ENCODE results near the gene TBL3. TPM values are rescaled to one million over a fixed set of nuclear protein-coding genes. Genes with fewer than 3 reads are reported as not detected.
"Not testable (repeated sequence)": the region's sequence is repeated elsewhere in the genome, so short reads cannot be mapped to it uniquely, and the experiment has no call there.

Gene TBL3
- total and polyA plus RNA-seq, 7 experiments from 2014 or later: 17.2 to 89.8 (median 32.8) TPM

DNA sequence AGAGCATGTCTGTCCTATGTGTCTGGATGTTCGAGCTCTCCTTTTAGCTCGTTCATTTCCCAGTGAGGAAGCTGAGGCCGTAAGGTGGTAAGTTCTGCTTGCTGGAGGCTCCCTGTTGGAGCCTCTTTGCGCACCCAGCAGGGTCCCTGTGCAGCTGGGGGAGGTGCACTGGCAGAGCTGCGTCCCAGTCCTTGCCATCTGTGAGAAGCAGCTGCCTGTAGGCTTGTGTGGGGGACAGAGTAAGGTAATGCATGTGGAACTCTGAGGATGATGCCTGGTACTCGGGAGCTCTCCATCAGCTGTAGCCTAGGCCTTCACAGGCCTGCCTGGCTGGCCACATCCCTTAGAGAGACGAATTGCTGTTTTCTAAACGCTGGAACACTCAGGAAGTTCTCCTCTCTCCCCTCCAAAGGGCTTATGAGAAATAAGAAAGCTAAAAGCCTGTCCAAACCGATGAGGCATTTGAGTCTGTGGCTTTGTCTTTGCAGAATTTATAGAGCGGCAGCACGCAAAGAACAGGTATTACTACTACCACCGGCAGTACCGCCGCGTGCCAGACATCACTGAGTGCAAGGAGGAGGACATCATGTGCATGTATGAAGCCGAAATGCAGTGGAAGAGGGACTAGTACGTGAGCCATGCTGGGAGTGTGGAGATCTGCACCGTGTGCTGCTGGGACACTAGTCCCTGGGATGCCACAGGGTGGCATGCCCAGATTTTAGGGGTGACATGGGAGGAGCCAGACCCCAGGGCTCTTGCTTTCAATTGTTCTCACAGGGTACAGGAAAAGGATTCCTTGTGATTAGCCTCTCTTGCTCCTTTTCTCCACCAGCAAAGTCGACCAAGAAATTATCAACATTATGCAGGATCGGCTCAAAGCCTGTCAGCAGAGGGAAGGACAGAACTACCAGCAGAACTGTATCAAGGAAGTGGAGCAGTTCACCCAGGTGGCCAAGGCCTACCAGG lies 10.9 kb upstream of the TBL3 start:
- H3K27me3 Mint-ChIP-seq: peaks cover 0 to 2% (median 0%) of the 10 kb centered on the region in 5 donors
- peak overlapping the region; percentile 86 for H3K4me3 ChIP-seq (ENCODE audit: low read length)
- no peaks in the 10 kb centered on the region for H3K27me3 ChIP-seq (ENCODE audit: control insufficient read depth in 2 of 2, insufficient read depth in 2 of 2, low read length in 2 of 2)
- ATAC-seq (no peak), DNase-seq (no peak)
- H3K4me1 ChIP-seq (ENCODE audit: control insufficient read depth in 2 of 2, insufficient read depth in 2 of 2, low read length in 2 of 2): peaks cover 31 to 45% of the 10 kb centered on the region in 2 donors
- POLR2A ChIA-PET: interaction anchor here (0.8 to 3.4 kb wide), 12 partner anchors 10 to 194 kb away, joined by 3 to 38 read pairs (median 3); partner anchors contain the start of genes MSRB1, NOXO1, TBL3 and TRAF7
- intact Hi-C loops (cut with micrococcal nuclease): loop anchor here (5.0 to 10.0 kb wide), 2 partner anchors 346 to 551 kb away; partner anchors contain the start of genes ATP6V0C (in 1 of the 2), CRAMP1 (in 1 of the 2) and IFT140 (in 1 of the 2)
- CTCF ChIA-PET: interaction anchor here (1.2 kb wide), 1 partner anchor 9 kb away, joined by 5 read pairs; no protein-coding TSS in a partner anchor
- H3K36me3 ChIP-seq (ENCODE audit: control insufficient read depth in 2 of 3, insufficient read depth in 3 of 3, low read length in 3 of 3): peaks cover 8 to 26% (median 10%) of the 10 kb centered on the region in 3 experiments
- H3K9me3 Mint-ChIP-seq: peaks cover 0 to 3% (median 0%) of the 10 kb centered on the region in 11 donors
- H3K27ac ChIP-seq (ENCODE audit: low read depth, low read length): peak overlapping the region; percentile 92
- peak overlapping the region; percentile 82 to 95 (median 90) for H3K27ac Mint-ChIP-seq
- H3K4me3 Mint-ChIP-seq: peak overlapping the region; percentile 85 to 97 (median 91)
- no peaks in the 10 kb centered on the region for H3K9me3 ChIP-seq (ENCODE audit: control insufficient read depth in 2 of 3, low read length in 3 of 3)
- H3K4me1 Mint-ChIP-seq: peaks cover 21 to 48% (median 32%) of the 10 kb centered on the region in 7 donors
- peaks cover 3 to 25% (median 10%) of the 10 kb centered on the region in 5 donors for H3K36me3 Mint-ChIP-seq

DNA sequence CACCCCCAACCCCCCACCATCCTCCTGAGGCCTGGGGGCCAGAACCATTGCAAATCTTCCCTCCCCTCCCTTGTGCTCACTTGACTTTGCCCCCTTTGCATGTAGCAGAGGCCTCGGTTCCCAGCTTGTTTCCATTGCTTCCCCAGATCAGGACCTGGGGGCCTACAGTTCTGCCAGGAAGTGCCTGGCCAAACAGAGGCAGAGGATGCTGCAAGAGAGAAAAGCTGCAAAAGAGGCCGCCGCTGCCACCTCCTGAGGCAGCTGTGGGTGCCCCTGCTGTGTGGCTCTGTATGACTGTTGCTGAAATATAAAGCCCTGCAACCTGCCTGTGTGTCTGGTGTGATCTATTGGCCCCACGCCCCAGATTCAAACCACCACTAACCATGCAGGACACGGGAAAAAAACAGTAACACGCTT lies 10.2 kb upstream of the TBL3 start:
- peaks cover 31 to 45% of the 10 kb centered on the region in 2 donors for H3K4me1 ChIP-seq (ENCODE audit: control insufficient read depth in 2 of 2, insufficient read depth in 2 of 2, low read length in 2 of 2)
- ChIA-PET CTCF (no interaction called here), POLR2A (interaction anchor here (1.3 to 3.4 kb wide), 7 partner anchors 9 to 193 kb away, joined by 3 to 38 read pairs (median 7); partner anchors contain the start of genes MSRB1, NOXO1, TBL3 and TRAF7)
- intact Hi-C loops (cut with micrococcal nuclease): loop anchor here (5.0 to 10.0 kb wide), 2 partner anchors 347 to 551 kb away; partner anchors contain the start of genes ATP6V0C (in 1 of the 2), CRAMP1 (in 1 of the 2) and IFT140 (in 1 of the 2)
- H3K4me3 ChIP-seq (ENCODE audit: low read length): no peak overlapping the region
- ATAC-seq (no peak), DNase-seq (no peak)
- peaks cover 8 to 26% (median 10%) of the 10 kb centered on the region in 3 experiments for H3K36me3 ChIP-seq (ENCODE audit: control insufficient read depth in 2 of 3, insufficient read depth in 3 of 3, low read length in 3 of 3)
- Mint-ChIP-seq H3K9me3 (peaks cover 0 to 3% (median 0%) of the 10 kb centered on the region in 11 donors), H3K4me1 (peaks cover 21 to 49% (median 32%) of the 10 kb centered on the region in 7 donors), H3K27ac (peak overlapping the region in 4 of 9 donors; percentile 64 to 88 (median 79)), H3K36me3 (peaks cover 3 to 25% (median 10%) of the 10 kb centered on the region in 5 donors), H3K27me3 (peaks cover 0 to 2% (median 0%) of the 10 kb centered on the region in 5 donors), H3K4me3 (peak overlapping the region in 6 of 10 donors; percentile 16 to 97 (median 40))
- no peaks in the 10 kb centered on the region for H3K27me3 ChIP-seq (ENCODE audit: control insufficient read depth in 2 of 2, insufficient read depth in 2 of 2, low read length in 2 of 2)
- H3K27ac ChIP-seq (ENCODE audit: low read depth, low read length): no peak overlapping the region
- H3K9me3 ChIP-seq (ENCODE audit: control insufficient read depth in 2 of 3, low read length in 3 of 3): no peaks in the 10 kb centered on the region

DNA sequence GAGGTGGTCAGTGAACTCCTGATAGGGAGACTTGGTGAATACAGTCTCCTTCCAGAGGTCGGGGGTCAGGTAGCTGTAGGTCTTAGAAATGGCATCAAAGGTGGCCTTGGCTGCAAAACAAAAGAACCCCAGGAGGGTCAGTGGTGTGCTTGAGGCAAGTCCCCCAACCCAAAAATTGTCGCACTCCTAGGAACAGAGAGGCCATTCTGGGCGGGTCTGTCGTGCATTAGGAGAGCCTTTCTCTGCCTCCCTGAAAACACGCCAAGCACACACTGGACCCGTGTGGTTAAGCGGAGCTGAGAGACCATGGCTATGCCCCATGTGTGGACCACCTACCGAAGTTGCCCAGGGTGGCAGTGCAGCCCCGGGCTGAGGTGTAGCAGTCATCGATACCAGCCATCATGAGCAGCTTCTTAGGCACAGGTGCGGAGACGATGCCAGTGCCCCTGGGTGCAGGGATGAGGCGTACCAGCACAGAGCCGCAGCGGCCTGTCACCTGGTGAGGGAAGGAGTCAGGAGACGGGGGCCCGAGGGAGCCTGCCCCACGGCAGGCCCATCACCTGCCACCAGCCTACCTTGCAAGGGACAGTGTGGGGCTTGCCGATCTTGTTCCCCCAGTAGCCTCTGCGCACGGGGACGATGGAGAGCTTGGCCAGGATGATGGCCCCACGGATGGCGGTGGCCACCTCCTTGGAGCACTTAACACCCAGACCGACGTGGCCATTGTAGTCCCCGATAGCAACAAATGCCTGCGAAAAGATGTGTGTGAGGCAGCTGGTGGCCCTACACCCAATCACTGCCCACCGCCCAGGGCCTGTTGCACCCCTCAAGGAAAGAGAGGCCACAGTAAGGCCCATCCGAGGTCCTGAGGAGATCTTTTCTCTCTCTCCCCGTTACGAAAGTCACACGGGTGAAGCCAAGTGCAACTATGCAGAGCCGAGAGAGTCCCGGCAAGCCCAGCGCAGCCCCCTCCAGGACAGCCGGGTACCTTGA lies 9.4 kb upstream of the TBL3 start:
- intact Hi-C loops (cut with micrococcal nuclease): loop anchor here (5.0 to 10.0 kb wide), 2 partner anchors 348 to 550 kb away; partner anchors contain the start of genes ATP6V0C (in 1 of the 2), CRAMP1 (in 1 of the 2) and IFT140 (in 1 of the 2)
- H3K27ac ChIP-seq (ENCODE audit: low read depth, low read length): peak overlapping the region; percentile 100
- H3K9me3 ChIP-seq (ENCODE audit: control insufficient read depth in 2 of 3, low read length in 3 of 3); ATAC-seq; DNase-seq; CTCF ChIA-PET; H3K9me3 Mint-ChIP-seq; H3K27me3 Mint-ChIP-seq; H3K4me3 ChIP-seq (ENCODE audit: low read length); H3K27me3 ChIP-seq (ENCODE audit: control insufficient read depth in 2 of 2, insufficient read depth in 2 of 2, low read length in 2 of 2): not testable (repeated sequence)
- H3K36me3 Mint-ChIP-seq: peaks cover 3 to 25% (median 10%) of the 10 kb centered on the region in 5 donors
- H3K4me3 Mint-ChIP-seq: peak overlapping the region; percentile 51 to 97 (median 92)
- H3K36me3 ChIP-seq (ENCODE audit: control insufficient read depth in 2 of 3, insufficient read depth in 3 of 3, low read length in 3 of 3): peaks cover 8 to 26% (median 10%) of the 10 kb centered on the region in 3 experiments
- H3K27ac Mint-ChIP-seq: peak overlapping the region in 7 of 9 donors; percentile 47 to 97 (median 96)
- POLR2A ChIA-PET: interaction anchor here (1.4 to 3.0 kb wide), 6 partner anchors 9 to 193 kb away, joined by 3 to 61 read pairs (median 8); partner anchors contain the start of genes GFER, NOXO1, TBL3 and TRAF7
- H3K4me1 ChIP-seq (ENCODE audit: control insufficient read depth in 2 of 2, insufficient read depth in 2 of 2, low read length in 2 of 2): peaks cover 31 to 45% of the 10 kb centered on the region in 2 donors
- peaks cover 21 to 49% (median 32%) of the 10 kb centered on the region in 7 donors for H3K4me1 Mint-ChIP-seq

DNA sequence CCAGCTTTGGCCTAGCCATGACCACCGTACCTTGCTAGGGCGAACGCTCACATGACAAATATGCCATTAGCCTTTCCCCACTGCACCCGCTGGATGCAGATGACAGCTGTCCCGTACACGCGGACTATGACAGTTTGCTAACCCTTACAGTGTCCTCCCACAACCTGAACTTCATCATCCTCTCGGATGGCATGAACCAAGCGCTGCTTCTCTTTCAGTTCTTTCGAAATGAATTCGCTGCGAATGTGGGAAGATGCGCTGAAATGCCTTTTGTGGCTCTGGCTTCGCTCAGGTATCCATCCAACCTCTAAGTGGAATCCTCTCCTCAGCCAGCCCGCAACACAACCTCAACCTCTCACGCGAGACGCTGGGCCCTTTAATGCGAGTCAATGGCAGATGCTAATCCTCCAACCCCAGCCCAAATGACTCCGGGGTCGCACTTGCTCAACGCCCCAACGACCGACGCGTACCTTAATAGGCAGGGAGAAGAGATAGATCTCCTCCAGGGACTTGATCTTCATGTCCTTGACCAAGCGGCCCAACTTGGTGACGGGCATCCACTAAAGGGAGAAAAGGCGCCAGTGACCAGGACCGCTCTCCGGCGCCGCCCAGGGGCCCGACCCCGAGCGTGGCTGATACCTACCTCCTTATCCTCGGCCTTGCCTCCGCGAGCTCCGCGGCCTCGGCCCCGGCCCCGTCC lies 7.9 kb upstream of the TBL3 start:
- H3K9me3 Mint-ChIP-seq: peaks cover 0 to 3% (median 0%) of the 10 kb centered on the region in 11 donors
- ChIA-PET POLR2A (interaction anchor here (0.6 to 3.5 kb wide), 37 partner anchors 8 to 1584 kb away, joined by 3 to 61 read pairs (median 5); partner anchors contain the start of genes AMDHD2, CEMP1, FAHD1 and GFER), CTCF (interaction anchor here (0.6 kb wide), 1 partner anchor 41 kb away, joined by 3 read pairs; no protein-coding TSS in a partner anchor)
- peak; percentile 24 for ATAC-seq
- H3K27me3 ChIP-seq (ENCODE audit: control insufficient read depth in 2 of 2, insufficient read depth in 2 of 2, low read length in 2 of 2): no peaks in the 10 kb centered on the region
- peaks cover 8 to 26% (median 10%) of the 10 kb centered on the region in 3 experiments for H3K36me3 ChIP-seq (ENCODE audit: control insufficient read depth in 2 of 3, insufficient read depth in 3 of 3, low read length in 3 of 3)
- H3K36me3 Mint-ChIP-seq: peaks cover 3 to 25% (median 10%) of the 10 kb centered on the region in 5 donors
- intact Hi-C loops (cut with micrococcal nuclease): loop anchor here (1.0 to 10.0 kb wide), 11 partner anchors 8 to 1283 kb away; partner anchors contain the start of genes TBL3 (in 2 of the 2), ZNF598 (in 2 of the 2), ATP6V0C (in 1 of the 2) and CRAMP1 (in 1 of the 2)
- H3K4me3 ChIP-seq (ENCODE audit: low read length): peak overlapping the region; percentile 81
- peak overlapping the region; percentile 88 to 97 (median 96) for H3K27ac Mint-ChIP-seq
- peak overlapping the region; percentile 89 to 97 (median 94) for H3K4me3 Mint-ChIP-seq
- peaks cover 21 to 49% (median 32%) of the 10 kb centered on the region in 7 donors for H3K4me1 Mint-ChIP-seq
- peak in 1 of 9 donors; percentile 51 for DNase-seq
- H3K4me1 ChIP-seq (ENCODE audit: control insufficient read depth in 2 of 2, insufficient read depth in 2 of 2, low read length in 2 of 2): peaks cover 27 to 43% of the 10 kb centered on the region in 2 donors
- no peaks in the 10 kb centered on the region for H3K9me3 ChIP-seq (ENCODE audit: control insufficient read depth in 2 of 3, low read length in 3 of 3)
- H3K27me3 Mint-ChIP-seq: no peaks in the 10 kb centered on the region
- peak overlapping the region; percentile 100 for H3K27ac ChIP-seq (ENCODE audit: low read depth, low read length)

All from naive thymus-derived CD4-positive, alpha-beta T cell (primary cell).